ENCODE measurements around the gene CST1. TPM values are rescaled to one million over a fixed set of nuclear protein-coding genes. Genes with fewer than 3 reads are reported as not detected.
"Not testable (repeated sequence)": the region's sequence is repeated elsewhere in the genome, so short reads cannot be mapped to it uniquely, and the experiment has no call there.

The CST1 gene, protein sequence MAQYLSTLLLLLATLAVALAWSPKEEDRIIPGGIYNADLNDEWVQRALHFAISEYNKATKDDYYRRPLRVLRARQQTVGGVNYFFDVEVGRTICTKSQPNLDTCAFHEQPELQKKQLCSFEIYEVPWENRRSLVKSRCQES
- total RNA-seq, result not detected

DNA sequence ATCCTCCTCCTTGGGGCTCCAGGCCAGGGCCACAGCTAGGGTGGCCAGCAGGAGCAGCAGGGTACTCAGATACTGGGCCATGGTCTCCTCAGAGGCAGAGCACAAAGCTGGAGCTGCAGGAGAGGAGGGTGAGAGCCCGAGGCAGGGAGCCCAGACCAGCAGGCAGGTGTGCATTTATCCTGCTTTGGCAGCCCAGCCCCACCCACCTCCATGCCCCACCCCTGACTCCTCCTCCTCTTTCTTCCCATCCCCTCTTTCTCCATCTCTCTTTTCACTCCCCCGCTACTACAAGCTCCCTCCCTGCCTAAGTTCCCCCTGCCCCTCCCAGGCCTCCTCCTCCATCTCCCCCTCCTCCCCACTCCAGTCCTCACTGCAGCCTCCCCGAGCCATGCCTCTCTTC lies at the start of gene CST1:
CST1 (minus strand) TSS at position 150 of the 400 bp plus-strand sequence; CDS start at position 81, 69 bp downstream.
- ATAC-seq (ENCODE audit: low FRiP score), result not testable (repeated sequence)

DNA sequence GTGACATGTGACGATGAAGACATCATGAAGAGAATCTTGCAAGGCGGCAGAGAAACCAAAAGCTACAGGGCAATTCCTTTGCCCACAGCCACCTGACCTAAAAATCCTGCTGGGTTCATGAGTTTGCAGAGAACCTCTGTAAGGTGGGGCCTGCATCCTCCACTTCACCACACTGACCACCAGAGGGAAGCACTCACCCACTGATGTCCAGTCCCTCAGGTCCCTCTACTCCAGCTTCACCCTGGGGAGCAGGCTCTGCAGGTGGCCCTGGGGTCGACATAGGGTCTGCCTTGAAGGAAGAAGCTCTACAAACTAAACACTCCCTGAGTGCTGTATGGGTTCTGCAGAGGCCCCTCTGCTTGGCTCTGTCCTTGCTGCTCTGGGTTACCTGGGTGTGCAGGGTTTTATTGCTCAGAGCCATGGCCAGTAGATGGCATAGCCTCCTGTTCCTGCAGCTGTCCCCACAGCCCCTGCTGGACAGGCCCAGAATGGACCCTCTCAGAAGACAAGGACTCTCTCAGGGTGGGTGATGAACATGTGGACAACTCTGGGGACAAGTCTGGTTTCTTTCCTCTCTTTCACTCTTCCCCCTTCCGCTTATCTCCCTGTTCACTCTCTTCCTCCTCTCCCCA lies 48.6 kb upstream of the CST1 start:
- not testable (repeated sequence) for DNase-seq (ENCODE audit: low spot score); ATAC-seq (ENCODE audit: low FRiP score)

More for the DNA sequence above, at the start of gene CST1:
- DNase-seq (ENCODE audit: low spot score), result not testable (repeated sequence)

DNA sequence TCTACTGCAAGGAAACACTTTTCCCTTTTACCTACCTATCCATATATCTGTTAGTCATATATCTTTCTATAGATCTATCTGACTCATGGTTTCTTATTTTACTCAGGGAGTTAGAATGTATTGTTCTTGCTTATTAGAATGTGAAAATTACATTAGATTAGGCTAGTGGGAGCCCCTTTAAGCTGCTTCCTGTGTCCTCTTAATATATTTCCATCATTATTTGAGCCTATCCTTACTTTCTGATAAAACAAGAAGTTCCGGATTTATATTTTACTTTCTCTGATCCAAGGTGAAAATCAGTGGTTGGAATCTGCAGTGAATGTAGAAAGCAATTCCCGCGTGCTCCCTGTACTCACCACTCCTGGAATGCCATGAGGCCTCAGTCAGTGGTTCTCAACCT lies 44.8 kb upstream of the CST1 start:
- ATAC-seq (ENCODE audit: low FRiP score) (no peak), DNase-seq (ENCODE audit: low spot score) (no peak)
- TF ChIP-seq, protein P1, sequence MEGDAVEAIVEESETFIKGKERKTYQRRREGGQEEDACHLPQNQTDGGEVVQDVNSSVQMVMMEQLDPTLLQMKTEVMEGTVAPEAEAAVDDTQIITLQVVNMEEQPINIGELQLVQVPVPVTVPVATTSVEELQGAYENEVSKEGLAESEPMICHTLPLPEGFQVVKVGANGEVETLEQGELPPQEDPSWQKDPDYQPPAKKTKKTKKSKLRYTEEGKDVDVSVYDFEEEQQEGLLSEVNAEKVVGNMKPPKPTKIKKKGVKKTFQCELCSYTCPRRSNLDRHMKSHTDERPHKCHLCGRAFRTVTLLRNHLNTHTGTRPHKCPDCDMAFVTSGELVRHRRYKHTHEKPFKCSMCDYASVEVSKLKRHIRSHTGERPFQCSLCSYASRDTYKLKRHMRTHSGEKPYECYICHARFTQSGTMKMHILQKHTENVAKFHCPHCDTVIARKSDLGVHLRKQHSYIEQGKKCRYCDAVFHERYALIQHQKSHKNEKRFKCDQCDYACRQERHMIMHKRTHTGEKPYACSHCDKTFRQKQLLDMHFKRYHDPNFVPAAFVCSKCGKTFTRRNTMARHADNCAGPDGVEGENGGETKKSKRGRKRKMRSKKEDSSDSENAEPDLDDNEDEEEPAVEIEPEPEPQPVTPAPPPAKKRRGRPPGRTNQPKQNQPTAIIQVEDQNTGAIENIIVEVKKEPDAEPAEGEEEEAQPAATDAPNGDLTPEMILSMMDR (IDR thresholded peaks at IDR 0.05), result no peak

DNA sequence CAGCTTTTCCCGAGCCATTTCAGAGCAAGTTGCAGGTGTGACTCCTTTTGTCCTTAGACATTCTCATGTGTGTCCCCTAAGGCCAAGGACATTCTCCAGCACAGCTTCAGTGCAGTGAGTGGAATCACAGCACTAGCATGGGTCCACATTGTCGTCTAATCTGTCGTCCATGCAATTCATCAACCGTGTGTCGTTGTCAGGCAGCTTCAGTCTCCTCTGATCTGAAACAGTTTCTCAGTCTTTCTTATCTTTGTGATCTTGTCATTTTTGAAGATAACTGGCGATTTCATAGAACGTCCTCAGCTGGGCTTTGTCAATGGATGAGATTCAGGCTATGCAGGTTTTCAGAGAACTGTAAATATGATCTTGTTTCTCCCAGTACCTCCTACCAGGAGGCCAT lies 44.1 kb upstream of the CST1 start:
- TF ChIP-seq, protein P1 (IDR thresholded peaks at IDR 0.05), result no peak
- DNase-seq (ENCODE audit: low spot score) (no peak), ATAC-seq (ENCODE audit: low FRiP score) (no peak)

DNA sequence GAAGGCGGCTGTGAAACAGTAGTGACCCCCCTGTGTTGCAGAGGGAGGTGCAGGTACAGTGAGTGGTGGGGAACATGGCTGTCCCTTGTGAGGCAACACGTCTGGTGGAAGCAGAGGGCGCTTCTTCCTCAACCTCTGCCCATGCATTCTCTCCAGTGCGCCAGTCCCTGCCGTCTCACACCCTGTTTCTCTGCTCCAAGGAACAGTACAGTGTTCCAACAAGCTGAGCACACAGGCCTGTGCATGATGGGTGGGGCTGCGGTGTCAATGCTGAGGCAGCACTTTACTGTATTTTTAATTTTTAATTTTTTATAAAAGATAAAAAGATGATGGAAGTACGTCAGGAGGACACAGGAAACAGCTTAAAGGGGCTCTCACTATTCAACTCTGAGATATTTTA lies 43.3 kb upstream of the CST1 start:
- TF ChIP-seq, protein P1 (IDR thresholded peaks at IDR 0.05), result no peak
- DNase-seq (ENCODE audit: low spot score), result no peak
- ATAC-seq (ENCODE audit: low FRiP score), result no peak

DNA sequence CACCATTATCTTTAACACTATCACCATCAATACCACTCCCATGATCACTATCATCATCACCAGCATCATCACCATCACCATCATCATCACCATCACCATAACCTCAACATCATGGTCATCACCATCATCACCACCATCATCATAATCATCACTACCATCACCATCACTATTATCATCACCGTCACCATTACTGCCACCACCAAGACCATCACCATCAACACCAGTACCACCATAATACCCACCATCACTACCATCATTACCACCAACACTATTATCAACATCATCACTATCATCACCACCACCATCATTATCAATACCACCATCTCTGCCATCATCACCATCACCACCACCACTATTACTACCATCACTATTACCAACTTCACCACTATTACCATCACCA lies 32.7 kb upstream of the CST1 start:
- DNase-seq (ENCODE audit: low spot score) (no peak), ATAC-seq (ENCODE audit: low FRiP score) (no peak)
- TF ChIP-seq, protein P1 (IDR thresholded peaks at IDR 0.05), result no peak

DNA sequence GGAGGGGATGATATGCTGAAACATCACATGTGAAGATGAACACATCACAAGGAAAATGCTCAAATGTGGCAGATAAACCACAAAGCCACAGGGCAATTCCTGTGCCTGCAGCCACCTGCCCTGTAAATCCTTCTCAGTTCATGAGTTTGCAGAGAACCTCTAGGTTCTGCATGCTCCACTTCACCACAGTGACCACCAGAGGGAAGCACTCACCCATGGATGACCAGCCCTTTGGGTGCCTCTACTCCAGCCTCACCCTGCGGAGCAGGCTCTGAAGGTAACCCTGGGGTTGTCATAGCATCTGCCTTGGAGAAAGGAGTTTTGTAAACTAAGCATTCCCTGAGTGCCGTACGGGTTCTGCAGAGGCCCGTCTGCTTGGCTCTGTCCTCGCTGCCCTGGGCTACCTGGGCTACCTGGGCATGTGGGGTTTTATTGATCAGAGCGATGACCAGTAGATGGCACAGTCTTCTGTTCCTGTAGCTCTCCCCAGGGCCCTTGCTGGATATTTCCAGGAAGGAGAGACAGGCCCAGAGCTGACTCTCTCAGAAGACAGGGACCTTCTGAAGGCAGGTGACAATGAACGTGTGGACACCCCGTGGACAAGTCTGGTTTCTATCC lies 31.7 kb upstream of the CST1 start:
- ATAC-seq (ENCODE audit: low FRiP score) (no peak), DNase-seq (ENCODE audit: low spot score) (no peak)
- TF ChIP-seq, protein P1 (IDR thresholded peaks at IDR 0.05), result no peak

DNA sequence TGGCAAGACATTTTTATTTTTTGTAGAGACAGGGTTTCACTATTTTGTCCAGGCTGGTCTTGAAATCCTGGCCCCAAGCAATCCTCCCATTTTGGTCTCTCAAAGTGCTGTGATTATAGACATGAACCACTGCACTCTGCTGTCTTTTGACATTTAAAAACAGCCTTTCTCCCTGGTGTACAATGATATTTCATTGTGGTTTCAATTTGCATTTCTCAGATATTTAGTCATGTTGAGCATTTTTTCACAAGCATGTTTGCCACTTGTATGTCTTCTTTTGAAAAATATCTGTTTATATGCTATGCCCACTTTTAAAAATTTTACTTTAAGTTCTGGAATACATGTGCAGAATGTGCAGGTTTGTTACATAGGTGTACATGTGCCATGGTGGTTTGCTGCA lies 27.9 kb upstream of the CST1 start:
- not testable (repeated sequence) for DNase-seq (ENCODE audit: low spot score)

DNA sequence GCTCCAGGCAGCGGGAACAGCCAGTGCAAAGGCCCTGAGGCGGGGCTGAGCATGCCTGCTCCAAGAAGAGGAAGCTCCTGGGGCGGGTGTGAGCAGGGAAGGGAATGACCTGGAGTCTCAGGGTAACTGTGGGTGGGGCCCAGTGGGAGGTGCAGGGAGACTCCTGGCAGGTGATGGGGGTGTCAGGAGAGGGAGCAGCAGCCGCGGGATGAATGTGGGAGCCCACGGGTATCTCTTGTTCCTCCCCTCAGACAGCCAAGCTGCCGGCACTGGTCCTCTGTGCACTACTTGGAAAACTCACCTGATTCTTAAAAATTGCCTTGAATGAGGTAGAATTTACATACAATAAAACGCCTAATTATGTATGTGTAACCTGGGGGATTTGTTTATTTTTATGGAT lies 26.6 kb upstream of the CST1 start:
- not testable (repeated sequence) for ATAC-seq (ENCODE audit: low FRiP score); DNase-seq (ENCODE audit: low spot score)

More for the DNA sequence above, 27.9 kb upstream of the CST1 start:
- not testable (repeated sequence) for ATAC-seq (ENCODE audit: low FRiP score)
